ENCODE data around the gene ITPR1. TPM values are rescaled to one million over a fixed set of nuclear protein-coding genes. Genes with fewer than 3 reads are reported as not detected.
A peak's percentile ranks its signal among the peaks of the same experiment; 100 is the strongest.

ITPR1 gene
- total RNA-seq, 2 donors from 2014 or later = 29.3 to 29.8 TPM

DNA sequence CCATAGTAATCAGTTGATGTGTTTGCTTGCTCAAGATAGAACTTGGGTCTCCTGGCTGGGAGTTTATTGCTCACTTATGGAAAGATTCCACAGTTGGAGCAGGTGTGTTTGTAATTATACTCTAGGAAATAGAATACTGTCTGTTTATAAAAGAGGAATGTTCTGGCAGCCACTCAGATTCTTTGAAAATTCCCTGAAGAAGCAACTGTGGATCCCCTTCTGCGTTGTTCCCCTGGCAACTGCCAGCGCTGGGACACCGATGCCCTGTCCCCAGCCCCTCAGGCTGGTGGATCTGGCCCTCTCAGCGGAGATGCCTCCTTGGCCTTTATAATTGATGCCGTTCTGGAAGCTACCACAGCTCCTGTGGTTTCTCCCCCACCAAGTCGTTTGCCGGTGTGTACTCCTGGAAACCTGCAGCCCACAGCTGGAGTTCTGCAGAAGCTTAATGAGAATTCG lies 225.9 kb downstream of the ITPR1 start:
- ATAC-seq (no peak), DNase-seq (no peak)
- peak overlapping the region; percentile 74 to 91 (median 86) for H3K27ac ChIP-seq
- intact Hi-C loops (cut with DNase I) = loop anchor here (10.0 kb wide), 1 partner anchor 466 kb away; the partner anchor contains the start of gene EDEM1
- no peaks in the 10 kb centered on the region for H3K27me3 ChIP-seq
- H3K9me3 ChIP-seq = no peaks in the 10 kb centered on the region
- 20 to 36% methylated on average over 8 of the region's 8 CpGs for WGBS, 2 donors
- TF ChIP-seq POLR2A (IDR thresholded peaks at IDR 0.05) (no peak), CTCF (IDR thresholded peaks at IDR 0.05) (no peak)
- H3K4me3 ChIP-seq = no peak overlapping the region
- H3K4me1 ChIP-seq = peaks cover 45% of the 10 kb centered on the region
- no peaks in the 10 kb centered on the region for H3K36me3 ChIP-seq (replicated peaks in 1 of 2; ENCODE audit: insufficient read depth in 1 of 2, low read depth in 2 of 2)

GRCh38 chr3:4720316-4721075 lies 227.3 kb downstream of the ITPR1 start:
- peak; percentile 92 for ATAC-seq
- Histone ChIP-seq H3K4me1 (peaks cover 51% of the 10 kb centered on the region), H3K36me3 (replicated peaks in 1 of 2; ENCODE audit: insufficient read depth in 1 of 2, low read depth in 2 of 2) (no peaks in the 10 kb centered on the region), H3K27me3 (no peaks in the 10 kb centered on the region), H3K9me3 (no peaks in the 10 kb centered on the region), H3K4me3 (no peak overlapping the region), H3K27ac (peak overlapping the region; percentile 82 to 91 (median 88))
- peak; percentile 88 to 95 (median 94) for DNase-seq
- TF ChIP-seq POLR2A (IDR thresholded peaks at IDR 0.05) (peak in 2 of 3 donors; percentile 12 to 34), CTCF (IDR thresholded peaks at IDR 0.05) (peak; percentile 14 to 84 (median 67))
- intact Hi-C loops (cut with DNase I) = no loop called here
- 13 to 19% methylated on average over 12 of the region's 12 CpGs for WGBS, 2 donors

- intact Hi-C loops (cut with DNase I) = no loop called here
- no peak overlapping the region for H3K4me3 ChIP-seq
- TF ChIP-seq POLR2A (IDR thresholded peaks at IDR 0.05) (no peak), CTCF (IDR thresholded peaks at IDR 0.05) (no peak)
- ATAC-seq (no peak), DNase-seq (no peak)
- peak overlapping the region; percentile 61 to 91 (median 86) for H3K27ac ChIP-seq
- no peaks in the 10 kb centered on the region for H3K36me3 ChIP-seq (replicated peaks in 1 of 2; ENCODE audit: insufficient read depth in 1 of 2, low read depth in 2 of 2)
- H3K9me3 ChIP-seq = no peaks in the 10 kb centered on the region
- no peaks in the 10 kb centered on the region for H3K27me3 ChIP-seq
- H3K4me1 ChIP-seq = peaks cover 51% of the 10 kb centered on the region
- 60 to 68% methylated on average over 9 of the region's 9 CpGs for WGBS, 2 donors
Measured at GRCh38 chr3:4721511-4721911, 228.4 kb downstream of the ITPR1 start.

- ATAC-seq = peak; percentile 68
- WGBS, 2 donors = 9 to 12% methylated on average over 6 of the region's 6 CpGs
- Histone ChIP-seq H3K27ac (peak overlapping the region; percentile 61 to 91 (median 86)), H3K27me3 (no peaks in the 10 kb centered on the region), H3K4me1 (peaks cover 51% of the 10 kb centered on the region), H3K4me3 (no peak overlapping the region), H3K36me3 (replicated peaks in 1 of 2; ENCODE audit: insufficient read depth in 1 of 2, low read depth in 2 of 2) (no peaks in the 10 kb centered on the region), H3K9me3 (no peaks in the 10 kb centered on the region)
- intact Hi-C loops (cut with DNase I) = no loop called here
- no peak for TF ChIP-seq POLR2A (IDR thresholded peaks at IDR 0.05)
- TF ChIP-seq CTCF (IDR thresholded peaks at IDR 0.05) = peak in 6 of 7 experiments; percentile 24 to 76 (median 64)
- DNase-seq = peak; percentile 73 to 88 (median 82)
Measured at GRCh38 chr3:4722103-4722502, 229.0 kb downstream of the ITPR1 start.
